ENCODE results near the gene ATP2B2.

ATP2B2 gene

GRCh38 chr3:10357592-10358308, 147.6 kb downstream of the ATP2B2 start:
- DNase-seq: no peak

DNA sequence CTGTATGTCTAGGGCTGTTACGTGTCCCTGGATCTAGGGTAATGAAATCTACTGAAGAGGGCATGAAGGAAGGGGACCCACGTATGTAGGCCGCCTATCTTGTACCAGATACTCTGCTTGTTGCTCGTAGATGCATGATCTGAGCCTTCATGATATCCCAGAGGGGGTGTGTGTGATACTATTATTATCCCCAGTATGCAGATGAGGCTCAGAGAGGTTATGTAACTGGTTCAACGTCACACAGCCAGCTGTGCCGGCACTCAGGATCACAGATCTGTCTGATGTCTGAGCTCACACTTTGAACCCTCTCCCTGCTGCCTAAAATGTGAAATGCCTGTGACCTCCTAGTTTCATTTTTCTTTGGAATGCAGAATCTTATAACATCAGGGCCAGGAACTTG, 148.3 kb downstream of the ATP2B2 start:
- DNase-seq: no peak

DNA sequence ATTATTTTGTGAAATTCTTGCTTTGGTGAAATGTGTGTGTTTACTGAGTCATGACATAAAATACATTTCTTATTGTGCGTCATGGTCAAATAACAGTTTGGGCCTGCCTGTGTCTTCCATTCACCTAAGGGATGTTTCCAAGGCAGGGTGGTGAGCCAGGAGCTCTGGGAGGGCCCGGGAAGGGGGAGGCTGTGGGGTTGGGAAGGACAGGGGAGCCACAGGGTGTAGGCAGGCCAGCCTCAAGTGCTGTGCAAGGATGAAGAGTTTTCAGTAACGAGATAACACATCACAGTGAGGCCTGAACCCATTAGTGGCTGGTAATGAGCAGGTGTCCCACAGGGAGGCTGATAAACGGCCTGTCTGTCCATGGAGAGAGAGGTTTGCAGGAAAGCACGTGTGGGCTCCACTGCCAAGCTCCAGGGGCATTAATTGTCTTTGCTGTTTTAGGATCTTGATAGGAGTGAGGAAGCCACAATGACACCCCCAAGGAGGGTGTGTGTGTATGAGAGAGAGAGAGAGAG, 148.9 kb downstream of the ATP2B2 start:
- no peak for DNase-seq

DNA sequence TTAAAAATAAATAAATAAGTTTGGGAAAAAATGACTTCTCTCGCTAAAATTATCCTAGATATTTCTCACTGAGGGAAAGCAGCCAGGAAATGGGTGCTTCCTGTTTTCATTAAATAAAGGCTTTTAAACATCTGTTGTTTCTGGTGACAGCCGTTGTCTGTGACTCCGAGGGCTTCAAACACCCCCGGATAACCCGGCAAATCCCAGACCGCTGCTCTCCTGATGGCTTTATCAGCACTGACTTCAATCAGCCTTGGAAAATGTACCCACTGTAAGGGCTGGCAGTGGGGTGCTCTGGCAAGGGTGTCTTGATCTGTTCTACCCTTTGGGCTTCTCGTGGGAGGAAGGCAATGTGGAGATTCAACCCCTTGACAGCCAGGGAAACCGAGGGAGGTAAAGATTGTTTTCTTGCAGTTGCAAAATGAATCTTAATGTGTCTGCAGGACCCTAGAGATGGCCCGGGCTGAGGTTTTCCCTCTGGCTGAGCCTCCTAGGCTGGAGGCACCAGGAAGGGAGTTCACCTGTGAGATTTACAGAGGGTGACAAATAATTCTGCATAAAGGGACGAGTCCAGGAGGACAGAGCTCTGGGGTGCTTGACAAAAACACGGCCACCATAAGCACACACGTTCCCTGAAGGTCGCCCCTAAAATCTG, 150.9 kb downstream of the ATP2B2 start:
- DNase-seq: no peak

- DNase-seq: no peak
These were observed 151.6 kb downstream of the ATP2B2 start for GRCh38 chr3:10353661-10354360.

DNA sequence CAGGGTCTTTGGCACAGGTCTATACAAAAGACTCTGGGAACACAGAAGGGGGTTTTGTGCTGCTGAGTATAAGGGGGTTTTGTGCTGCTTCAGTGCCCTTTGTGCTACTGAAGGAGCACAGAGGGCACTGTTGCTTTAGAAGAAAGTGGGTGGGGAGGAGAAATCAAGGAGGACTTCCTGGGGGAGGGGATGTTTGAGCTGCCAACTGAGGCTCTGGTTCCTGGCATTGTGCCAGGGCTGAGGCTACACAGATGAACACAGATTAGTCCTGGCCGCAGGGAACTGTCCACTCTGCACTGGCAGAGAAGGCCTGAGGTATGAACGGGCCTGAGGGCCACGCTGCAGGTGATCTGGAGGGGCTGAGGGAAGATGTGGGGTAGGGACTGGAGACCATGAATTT, 152.2 kb downstream of the ATP2B2 start:
- DNase-seq: no peak

GRCh38 chr3:10352146-10352911, 153.1 kb downstream of the ATP2B2 start:
- DNase-seq: no peak

GRCh38 chr3:10351013-10351735, 154.2 kb downstream of the ATP2B2 start:
- no peak for DNase-seq

GRCh38 chr3:10350324-10350985, 154.9 kb downstream of the ATP2B2 start:
- no peak for DNase-seq

DNA sequence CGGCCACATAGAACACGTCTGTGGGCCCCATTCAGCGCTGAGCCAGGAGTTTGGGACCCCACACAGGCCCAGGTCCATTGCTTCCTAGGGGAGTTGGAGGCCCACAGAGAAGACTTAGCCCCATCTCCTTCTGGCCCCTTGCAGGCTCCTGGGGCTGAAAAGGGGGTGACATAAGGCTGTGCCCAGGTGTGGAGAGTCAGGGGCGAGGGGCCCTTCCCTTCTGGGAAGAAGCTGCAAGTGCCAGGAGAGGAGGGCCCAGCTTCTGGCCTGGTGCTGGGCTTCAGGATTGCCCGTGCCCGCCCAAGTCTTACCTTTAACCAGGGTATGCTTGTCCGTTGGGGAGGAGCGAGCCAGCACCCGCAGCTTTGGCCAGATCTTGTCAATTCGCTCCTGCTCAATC, 155.6 kb downstream of the ATP2B2 start:
- no peak for DNase-seq

- no peak for DNase-seq
These were observed 157.0 kb downstream of the ATP2B2 start for GRCh38 chr3:10348404-10348721.

DNA sequence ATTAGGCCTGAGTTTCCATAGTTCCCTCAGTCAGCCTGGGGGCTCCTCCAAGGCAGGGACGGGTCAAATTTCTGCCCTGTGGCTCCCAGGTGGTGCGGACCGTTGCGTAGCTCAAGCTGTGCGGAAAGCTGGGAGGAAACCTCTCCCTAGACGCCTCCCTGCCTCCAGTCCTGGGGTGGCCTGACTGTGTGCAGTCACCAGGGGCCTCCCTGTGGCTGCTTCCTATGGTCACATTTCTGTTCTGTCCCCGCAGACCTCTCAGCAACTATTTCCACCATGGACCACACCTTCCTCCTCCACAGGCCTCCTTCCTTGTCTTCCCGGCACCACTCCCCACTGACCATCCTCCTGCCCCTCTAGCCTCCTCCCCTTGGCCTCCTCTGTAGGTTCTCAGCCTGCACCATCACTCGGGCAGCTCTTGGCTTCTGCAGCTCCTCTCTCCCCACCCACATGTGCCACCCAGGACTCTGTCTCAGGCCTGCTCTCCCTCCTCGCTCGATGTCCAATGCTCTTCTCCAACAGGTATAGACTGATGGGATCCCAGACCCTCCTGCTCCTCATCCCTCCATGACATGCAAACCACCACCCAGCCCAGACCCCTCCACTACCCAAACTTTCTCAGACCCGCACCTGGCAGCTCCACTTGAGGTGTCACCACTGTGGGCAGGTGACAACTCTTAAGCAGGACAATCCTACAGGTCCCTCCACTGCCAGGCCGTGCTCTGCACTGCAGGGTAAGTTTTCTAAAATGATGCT, 157.6 kb downstream of the ATP2B2 start:
- DNase-seq: no peak

- DNase-seq: no peak
These were observed 159.5 kb downstream of the ATP2B2 start for GRCh38 chr3:10345911-10346310.

DNA sequence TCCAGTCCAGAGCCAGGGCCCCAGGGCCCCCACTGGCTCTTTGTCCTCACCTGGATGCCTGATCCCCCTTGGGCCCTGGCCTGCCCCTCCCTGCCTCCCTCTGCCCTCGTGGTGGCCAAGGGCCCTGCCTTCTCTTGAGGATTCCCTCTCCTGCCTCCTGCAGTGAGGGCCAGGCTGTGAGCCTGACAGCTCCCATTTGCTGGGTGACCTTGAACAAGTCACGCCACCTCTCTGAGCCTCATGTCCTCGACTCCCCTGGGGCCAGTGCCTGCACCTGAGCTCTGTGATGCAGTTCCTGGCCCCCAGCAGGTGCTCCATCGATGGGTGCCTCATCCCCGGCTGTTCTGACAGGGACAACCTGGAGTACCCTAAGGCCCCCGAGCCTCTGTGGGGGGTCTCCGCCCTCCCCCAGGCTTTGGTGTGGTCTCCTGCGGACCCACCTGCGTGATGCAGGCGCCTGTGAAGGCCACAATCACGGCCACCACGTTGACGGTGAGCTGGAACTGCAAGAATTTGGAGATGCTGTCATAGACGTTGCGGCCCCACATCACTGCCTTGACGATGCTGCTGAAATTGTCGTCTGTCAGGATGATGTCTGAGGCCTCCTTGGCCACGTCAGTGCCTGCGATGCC, 160.3 kb downstream of the ATP2B2 start:
- no peak for DNase-seq

- DNase-seq: peak; percentile 77
These were observed 161.0 kb downstream of the ATP2B2 start for GRCh38 chr3:10344147-10344943.

DNA sequence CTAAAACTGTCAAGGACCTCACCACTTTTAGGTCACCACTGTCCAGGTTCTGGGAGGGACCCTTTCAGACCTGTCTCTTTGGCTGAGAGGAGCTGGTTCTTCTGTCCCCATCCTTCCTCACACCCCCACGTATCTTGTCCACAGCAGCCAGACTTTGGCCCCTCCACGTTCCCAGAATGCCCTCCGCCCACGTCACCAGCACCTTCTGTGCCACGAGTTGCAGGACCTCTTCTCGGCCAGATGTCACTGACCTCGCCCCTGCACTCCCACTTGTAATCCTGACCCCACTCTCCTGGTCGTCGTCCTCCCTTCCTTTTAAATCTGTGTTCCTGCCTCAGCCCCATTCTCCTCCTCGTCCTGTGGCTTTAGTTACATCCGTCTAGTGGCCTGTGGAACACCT, 161.9 kb downstream of the ATP2B2 start:
- no peak for DNase-seq

GRCh38 chr3:10342781-10343180, 162.6 kb downstream of the ATP2B2 start:
- DNase-seq: no peak

GRCh38 chr3:10341901-10342398, 163.4 kb downstream of the ATP2B2 start:
- DNase-seq: no peak

DNA sequence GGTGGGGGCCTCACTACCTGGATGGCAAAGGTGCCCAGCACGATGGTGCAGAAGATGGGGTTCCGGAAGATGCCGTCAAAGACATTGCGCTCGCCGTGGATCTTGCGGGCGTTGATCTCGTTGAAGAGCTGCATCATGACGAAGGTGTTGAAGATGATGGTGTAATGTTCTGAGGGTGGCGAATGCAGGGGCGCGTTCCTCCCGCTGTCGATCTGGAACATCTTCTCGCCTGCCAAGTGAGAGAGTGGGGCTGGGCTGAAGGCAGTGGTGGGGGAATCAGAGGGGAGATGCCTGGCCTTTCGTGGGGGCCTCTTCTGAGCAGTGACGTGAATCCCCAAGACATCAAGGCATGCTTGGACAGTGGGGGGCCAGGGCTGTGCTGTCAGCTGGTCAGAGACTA, 164.9 kb downstream of the ATP2B2 start:
- DNase-seq: no peak

GRCh38 chr3:10340046-10340445, 165.3 kb downstream of the ATP2B2 start:
- no peak for DNase-seq

All from activated T-cell treated with anti-CD3 and anti-CD28 coated beads, Interleukin-2, amount 50 U/mL, for 48 hours (primary cell).